Panc1 (cell line): Measurements from ENCODE around the gene SDCBP2. TPM values are rescaled to one million over a fixed set of nuclear protein-coding genes. Genes with fewer than 3 reads are reported as not detected.

Source experiments
- ATAC-seq: fragments of 200-7000 bp; cut with Tn5 transposase; 2 replicates; pipeline ENCODE4 v1.9.1; 2020; ENCODE audit warnings: mild to moderate bottlenecking, moderate library complexity
- BruUV-seq: library from RNA; stranded (reverse); fragments of 400-500 nt; replicated peaks from 2 replicates; lab custom pipeline; 2021; lab: Mats Ljungman, UMichigan
- CTCF ChIA-PET: fragments of 300-600 bp; sonication (Branson Sonifier 250); formaldehyde crosslinking; loops from one replicate; lab custom pipeline; 2022; ENCODE audit warnings: antibody characterized with exemption; lab: Charles Lee
- POLR2A ChIA-PET: fragments of 300-600 bp; sonication (Branson Sonifier 250); formaldehyde crosslinking; loops from one replicate; lab custom pipeline; 2022; ENCODE audit warnings: antibody characterized with exemption; lab: Charles Lee
- DNase-seq: peaks from one replicate; pipeline ENCODE4 v3.0.0-alpha.2; 2010; ENCODE audit warnings: low read depth, low spot score
- H3K27ac ChIP-seq: 2 replicates; pipeline ENCODE4 v1.5.1; 2011; ENCODE audit warnings: mild to moderate bottlenecking, low read length, inconsistent platforms
- H3K27me3 ChIP-seq: fragments of 200-500 bp; sonication (Bioruptor generic); 2 replicates; pipeline ENCODE4 v1.6.0; 2014; ENCODE audit warnings: low read length, inconsistent platforms; ENCODE audit not compliant: control insufficient read depth, insufficient read depth
- H3K36me3 ChIP-seq: fragments of 200-500 bp; sonication (Bioruptor generic); 2 replicates; pipeline ENCODE4 v1.5.1; 2014; ENCODE audit warnings: inconsistent platforms, mild to moderate bottlenecking, low read length, moderate library complexity; ENCODE audit not compliant: control insufficient read depth, insufficient read depth
- H3K4me1 ChIP-seq: 2 replicates; pipeline ENCODE4 v1.5.1; 2011; ENCODE audit warnings: inconsistent platforms, mild to moderate bottlenecking, low read length, moderate library complexity; ENCODE audit not compliant: control insufficient read depth, insufficient read depth
- H3K4me3 ChIP-seq, 2 experiments: 2 replicates each; pipeline ENCODE4 v1.5.1; 2011 to 2012; ENCODE audit warnings: low read depth in 2 of 2, low read length in 2 of 2, mild to moderate bottlenecking in 2 of 2, inconsistent platforms in 1 of 2, moderate library complexity in 1 of 2
- H3K9me3 ChIP-seq: fragments of 200-500 bp; sonication (Bioruptor generic); 2 replicates; pipeline ENCODE4 v1.5.1; 2014; ENCODE audit warnings: low read depth, mild to moderate bottlenecking, inconsistent platforms, low read length, moderate library complexity; ENCODE audit not compliant: control insufficient read depth, insufficient read depth
- CTCF ChIP-seq: fragments of 450-650 bp; IDR thresholded peaks from 2 replicates; pipeline ENCODE4 v1.5.1; 2017; ENCODE audit warnings: mild to moderate bottlenecking
- POLR2AphosphoS5 ChIP-seq: IDR thresholded peaks from 2 replicates; pipeline ENCODE4 v1.6.1; 2012; ENCODE audit warnings: mild to moderate bottlenecking, low read depth, low read length, moderate library complexity
- SIN3A ChIP-seq: IDR thresholded peaks from 2 replicates; pipeline ENCODE4 v1.6.1; 2012; ENCODE audit warnings: low read depth, mild to moderate bottlenecking, low read length, moderate library complexity, borderline replicate concordance; ENCODE audit not compliant: insufficient read depth
- TCF7L2 ChIP-seq: IDR thresholded peaks from 2 replicates; pipeline ENCODE4 v1.6.1; 2011; ENCODE audit warnings: mild to moderate bottlenecking, low read depth, low read length, inconsistent platforms
- in situ Hi-C: cut with HindIII; loops from 2 replicates; pipeline ENCODE4 v1.10.0; 2016; ENCODE audit warnings: low sequenced_read_pairs, low pct_unique_long_range_greater_than_20kb
- intact Hi-C: fragments of 100-400 bp; cut with micrococcal nuclease; formaldehyde crosslinking; loops from one replicate; pipeline ENCODE4 v1.10.0; 2022; ENCODE audit not compliant: unreplicated experiment
- total RNA-seq: library from RNA; stranded (reverse); gene quantifications from one replicate; pipeline ENCODE4 v1.2.1, GENCODE V29; 2021; ENCODE audit not compliant: unreplicated experiment
- TF ChIP-seq, protein P1 (sequence below), 2 experiments: IDR thresholded peaks; 2 replicates each; pipeline ENCODE4 v1.6.1; 2011 to 2012; ENCODE audit warnings: low read depth in 2 of 2, control low read depth in 1 of 2, low read length in 1 of 2, mild to moderate bottlenecking in 1 of 2, moderate library complexity in 1 of 2; ENCODE audit not compliant: insufficient read depth in 1 of 2

Gene SDCBP2
- total RNA-seq, 1 experiment from 2014 or later: 1.8 TPM

- no TSS peak for BruUV-seq
- Histone ChIP-seq H3K4me3 (no peak overlapping the region), H3K4me1 (no peaks in the 10 kb centered on the region; the same call in 1 of the 2 replicates), H3K36me3 (no peaks in the 10 kb centered on the region), H3K27me3 (no peaks in the 10 kb centered on the region), H3K27ac (no peak overlapping the region), H3K9me3 (no peaks in the 10 kb centered on the region)
- ATAC-seq (no peak), DNase-seq (no peak)
- intact Hi-C loops (no loop called here), in situ Hi-C loops (no loop called here)
- POLR2A ChIA-PET: no interaction called here
- CTCF ChIA-PET: no interaction called here
- TF ChIP-seq TCF7L2 (no peak), POLR2AphosphoS5 (no peak), CTCF (no peak), SIN3A (no peak)
- TF ChIP-seq, protein P1, sequence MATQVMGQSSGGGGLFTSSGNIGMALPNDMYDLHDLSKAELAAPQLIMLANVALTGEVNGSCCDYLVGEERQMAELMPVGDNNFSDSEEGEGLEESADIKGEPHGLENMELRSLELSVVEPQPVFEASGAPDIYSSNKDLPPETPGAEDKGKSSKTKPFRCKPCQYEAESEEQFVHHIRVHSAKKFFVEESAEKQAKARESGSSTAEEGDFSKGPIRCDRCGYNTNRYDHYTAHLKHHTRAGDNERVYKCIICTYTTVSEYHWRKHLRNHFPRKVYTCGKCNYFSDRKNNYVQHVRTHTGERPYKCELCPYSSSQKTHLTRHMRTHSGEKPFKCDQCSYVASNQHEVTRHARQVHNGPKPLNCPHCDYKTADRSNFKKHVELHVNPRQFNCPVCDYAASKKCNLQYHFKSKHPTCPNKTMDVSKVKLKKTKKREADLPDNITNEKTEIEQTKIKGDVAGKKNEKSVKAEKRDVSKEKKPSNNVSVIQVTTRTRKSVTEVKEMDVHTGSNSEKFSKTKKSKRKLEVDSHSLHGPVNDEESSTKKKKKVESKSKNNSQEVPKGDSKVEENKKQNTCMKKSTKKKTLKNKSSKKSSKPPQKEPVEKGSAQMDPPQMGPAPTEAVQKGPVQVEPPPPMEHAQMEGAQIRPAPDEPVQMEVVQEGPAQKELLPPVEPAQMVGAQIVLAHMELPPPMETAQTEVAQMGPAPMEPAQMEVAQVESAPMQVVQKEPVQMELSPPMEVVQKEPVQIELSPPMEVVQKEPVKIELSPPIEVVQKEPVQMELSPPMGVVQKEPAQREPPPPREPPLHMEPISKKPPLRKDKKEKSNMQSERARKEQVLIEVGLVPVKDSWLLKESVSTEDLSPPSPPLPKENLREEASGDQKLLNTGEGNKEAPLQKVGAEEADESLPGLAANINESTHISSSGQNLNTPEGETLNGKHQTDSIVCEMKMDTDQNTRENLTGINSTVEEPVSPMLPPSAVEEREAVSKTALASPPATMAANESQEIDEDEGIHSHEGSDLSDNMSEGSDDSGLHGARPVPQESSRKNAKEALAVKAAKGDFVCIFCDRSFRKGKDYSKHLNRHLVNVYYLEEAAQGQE (IDR thresholded peaks at IDR 0.05; ENCODE audit: insufficient read depth in 1 of 2, low read depth in 2 of 2, low read length in 1 of 2): no peak
These were observed 56.4 kb downstream of the SDCBP2 start for GRCh38 chr20:1272368-1273100.

GRCh38 chr20:1269850-1270249 lies 59.1 kb downstream of the SDCBP2 start:
- H3K27ac ChIP-seq: no peak overlapping the region
- BruUV-seq: no TSS peak
- CTCF ChIA-PET: no interaction called here
- no peaks in the 10 kb centered on the region for H3K27me3 ChIP-seq
- H3K36me3 ChIP-seq: no peaks in the 10 kb centered on the region
- DNase-seq (no peak), ATAC-seq (no peak)
- H3K4me1 ChIP-seq: peaks cover 7% of the 10 kb centered on the region; the same call in 1 of the 2 replicates
- TF ChIP-seq CTCF (no peak), POLR2AphosphoS5 (no peak), SIN3A (no peak), TCF7L2 (no peak)
- TF ChIP-seq, protein P1 (IDR thresholded peaks at IDR 0.05; ENCODE audit: insufficient read depth in 1 of 2, low read depth in 2 of 2, low read length in 1 of 2): no peak
- no peak overlapping the region for H3K4me3 ChIP-seq
- H3K9me3 ChIP-seq: no peaks in the 10 kb centered on the region
- intact Hi-C loops (no loop called here), in situ Hi-C loops (no loop called here)
- POLR2A ChIA-PET: no interaction called here
